Colon (tissue), 2 donors: Measurements from ENCODE around the gene IKBKE.

Experiments
- FAIRE-seq: peaks from 2 replicates; lab custom pipeline; 2012; peaks lifted over from hg19 to GRCh38; lab: Jason Lieb, UNC
- donor health status: control.
- donor health status: control.

The IKBKE gene

DNA sequence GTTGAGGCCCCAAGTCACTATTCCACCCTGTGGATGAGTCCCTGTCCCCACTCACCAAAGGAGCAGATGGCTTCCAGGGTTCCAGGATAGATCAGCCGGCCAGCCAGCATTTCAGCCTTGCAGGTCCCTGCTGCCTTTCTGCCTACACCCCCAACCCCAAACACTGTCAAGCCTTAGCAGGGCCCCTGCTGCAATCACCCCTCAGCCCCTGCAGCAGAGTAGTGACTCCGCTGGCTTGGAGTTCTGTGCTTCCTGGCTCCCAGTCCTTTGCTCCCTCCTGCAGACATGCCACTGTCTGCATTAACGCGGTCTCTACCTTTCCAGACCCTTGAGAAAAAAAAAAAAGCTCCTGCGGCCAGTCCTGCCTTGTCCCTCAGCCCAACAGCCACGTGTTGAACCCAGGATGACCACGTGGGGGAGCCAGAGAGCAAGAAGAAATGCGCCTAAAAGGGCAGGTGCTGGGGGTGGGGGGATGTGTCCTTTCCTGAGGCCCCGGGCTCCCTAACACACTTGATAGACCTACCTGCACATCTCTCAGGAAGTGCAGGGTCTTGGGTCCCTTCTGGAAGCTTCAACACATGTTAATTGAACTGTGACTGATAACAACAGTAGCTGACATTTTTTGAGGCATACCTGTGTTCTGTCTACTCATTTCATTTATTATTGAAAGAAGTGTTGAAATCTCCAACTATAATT is 74.4 kb downstream of the IKBKE start:
- no peak for FAIRE-seq

DNA sequence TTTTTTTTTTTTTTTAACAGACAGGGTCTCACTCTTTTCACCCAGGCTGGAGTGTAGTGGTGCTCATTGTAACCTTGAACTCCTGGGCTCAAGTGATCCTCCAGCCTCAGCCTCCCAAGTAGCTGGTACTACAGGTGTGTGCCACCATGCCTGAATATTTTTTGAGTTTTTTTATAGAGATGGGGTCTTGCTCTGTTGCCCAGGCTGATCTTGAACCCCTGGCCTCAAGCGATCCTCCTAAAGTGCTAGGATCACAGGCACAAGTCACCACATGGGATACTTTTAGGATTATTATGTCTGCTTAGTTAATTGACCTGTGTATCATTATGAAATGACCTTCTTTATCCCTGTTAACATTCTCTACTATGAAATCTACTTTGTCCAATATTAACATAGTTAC is 75.1 kb downstream of the IKBKE start:
- no peak for FAIRE-seq
